HepG2 (cell line): ENCODE measurements around the gene ACYP2. TPM values are rescaled to one million over a fixed set of nuclear protein-coding genes. Genes with fewer than 3 reads are reported as not detected.
"Not testable (repeated sequence)": the region's sequence is repeated elsewhere in the genome, so short reads cannot be mapped to it uniquely, and the experiment has no call there.

ENCODE experiments used
- ATAC-seq: fragments of 200-7000 bp; cut with Tn5 transposase; 3 replicates; pipeline ENCODE4 v1.9.1; 2020; ENCODE audit warnings: mild to moderate bottlenecking, moderate library complexity
- BruUV-seq: library from RNA; stranded (reverse); fragments of 400-500 nt; replicated peaks from 2 replicates; lab custom pipeline; 2021; lab: Mats Ljungman, UMichigan
- CTCF ChIA-PET: fragments of 300-600 bp; formaldehyde crosslinking; extraction: SDS; loops from one replicate; lab custom pipeline; 2021; ENCODE audit warnings: low total read pairs, inconsistent platforms, low intra/inter-chr PET ratio; lab: Yijun Ruan, JAX
- POLR2A ChIA-PET: fragments of 350-600 bp; sonication (Branson Sonifier 250); formaldehyde crosslinking; loops from one replicate; lab custom pipeline; 2020; ENCODE audit warnings: antibody characterized with exemption, inconsistent platforms; lab: Yijun Ruan, JAX
- DNase-seq: peaks from one replicate; pipeline ENCODE4 v3.0.0-alpha.2; 2015; ENCODE audit warnings: low spot score
- FAIRE-seq: peaks from 3 replicates; lab custom pipeline; 2011; peaks lifted over from hg19 to GRCh38; lab: Jason Lieb, UNC
- H2AFZ ChIP-seq: one replicate; pipeline ENCODE4 v1.6.1; 2011; ENCODE audit warnings: low read length, inconsistent platforms
- H3K27ac ChIP-seq: fragments of 300-600 bp; 3 replicates; pipeline ENCODE4 v1.8.0; 2011; ENCODE audit warnings: mixed run types, mild to moderate bottlenecking, mixed read lengths, low read length, inconsistent platforms; ENCODE audit not compliant: insufficient read depth; ENCODE audit errors: extremely low read length
- H3K27me3 ChIP-seq, 2 experiments: fragments of 200-600 bp in 1 of 2; 2 replicates in 1 of 2; 3 replicates in 1 of 2; pipeline versions ENCODE4 v1.6.0 to v1.8.0; 2011; ENCODE audit warnings: low read length in 2 of 2, mild to moderate bottlenecking in 2 of 2, moderate library complexity in 2 of 2, inconsistent platforms in 1 of 2; ENCODE audit not compliant: insufficient read depth in 2 of 2, control insufficient read depth in 1 of 2
- H3K36me3 ChIP-seq, 2 experiments: fragments of 200-600 bp in 1 of 2; replicated peaks in 1 of 2; 2 replicates in 1 of 2; 3 replicates in 1 of 2; pipeline versions ENCODE4 v1.5.1 to v1.8.0; 2011; ENCODE audit warnings: low read length in 2 of 2, inconsistent platforms in 1 of 2; ENCODE audit not compliant: insufficient read depth in 2 of 2, control insufficient read depth in 1 of 2
- H3K4me1 ChIP-seq: 2 replicates; pipeline ENCODE4 v1.5.1; 2012; ENCODE audit warnings: low read length, inconsistent platforms; ENCODE audit not compliant: insufficient read depth
- H3K4me2 ChIP-seq: 2 replicates; pipeline ENCODE4 v1.6.0; 2011; ENCODE audit warnings: low read depth, low read length, inconsistent platforms
- H3K4me3 ChIP-seq, 3 experiments: fragments of 200-600 bp in 1 of 3; sonication (generic), shearing (Covaris generic) in 1 of 3; replicated peaks in 1 of 3; 2 replicates each; pipeline ENCODE4 v1.5.1; 2011 to 2016; ENCODE audit warnings: low read length in 3 of 3, inconsistent platforms in 2 of 3, low read depth in 2 of 3, mild to moderate bottlenecking in 2 of 3, control low read depth in 1 of 3, mixed read lengths in 1 of 3; ENCODE audit not compliant: insufficient read depth in 1 of 3
- H3K79me2 ChIP-seq: one replicate; pipeline ENCODE4 v1.6.1; 2011; ENCODE audit warnings: low read length, inconsistent platforms; ENCODE audit not compliant: insufficient read depth
- H3K9ac ChIP-seq: 2 replicates; pipeline ENCODE4 v1.6.0; 2011; ENCODE audit warnings: mild to moderate bottlenecking, low read depth, low read length, inconsistent platforms; ENCODE audit not compliant: insufficient read depth
- H3K9me3 ChIP-seq: 2 replicates; pipeline ENCODE4 v1.5.1; 2012; ENCODE audit warnings: mild to moderate bottlenecking, low read length
- H4K20me1 ChIP-seq: 2 replicates; pipeline ENCODE4 v1.6.0; 2011; ENCODE audit warnings: inconsistent platforms, mild to moderate bottlenecking, low read length, moderate library complexity; ENCODE audit not compliant: insufficient read depth
- ATF1 ChIP-seq: IDR thresholded peaks from 2 replicates; pipeline ENCODE4 v1.6.1; 2016; ENCODE audit warnings: mild to moderate bottlenecking, control low read depth
- FOXO1 ChIP-seq: sonication (generic); formaldehyde crosslinking; IDR thresholded peaks from 2 replicates; pipeline ENCODE4 v1.4.0; 2020; ENCODE audit warnings: missing genetic modification reagents
- GABPB1 ChIP-seq: IDR thresholded peaks from 2 replicates; pipeline ENCODE4 v1.6.1; 2016; ENCODE audit warnings: mild to moderate bottlenecking, missing genetic modification reagents, moderate library complexity, missing compliant biosample characterization
- MAFK ChIP-seq, 2 experiments: IDR thresholded peaks in 1 of 2; conservative IDR thresholded peaks in 1 of 2; 2 replicates each; pipeline ENCODE4 v1.6.1; 2011; ENCODE audit warnings: improper control_type of control experiment in 2 of 2, low read length in 2 of 2
- NFYC ChIP-seq: IDR thresholded peaks from 2 replicates; pipeline ENCODE4 v1.6.1; 2016; ENCODE audit warnings: missing genetic modification reagents, missing compliant biosample characterization
- SP2 ChIP-seq: sonication (generic); formaldehyde crosslinking; IDR thresholded peaks from 2 replicates; pipeline ENCODE4 v1.5.1; 2020; ENCODE audit warnings: mild to moderate bottlenecking, missing genetic modification reagents
- ZBTB38 ChIP-seq: sonication (generic); formaldehyde crosslinking; IDR thresholded peaks from 2 replicates; pipeline ENCODE4 v1.5.1; 2020; ENCODE audit warnings: mild to moderate bottlenecking, missing genetic modification reagents
- ZNF441 ChIP-seq: sonication (generic); formaldehyde crosslinking; IDR thresholded peaks from 2 replicates; pipeline ENCODE4 v1.7.0; 2021; ENCODE audit warnings: missing genetic modification reagents, borderline replicate concordance
- ZNF547 ChIP-seq: sonication (generic); formaldehyde crosslinking; IDR thresholded peaks from 2 replicates; pipeline ENCODE4 v1.5.1; 2020; ENCODE audit warnings: mild to moderate bottlenecking, missing genetic modification reagents
- ZNF737 ChIP-seq: sonication (generic); formaldehyde crosslinking; IDR thresholded peaks from 2 replicates; pipeline ENCODE4 v1.5.0; 2020; ENCODE audit warnings: missing genetic modification reagents, mild to moderate bottlenecking, borderline replicate concordance
- WGBS: methylation state at CpG from one replicate; pipeline ENCODE4 v1.1.6; 2017; ENCODE audit warnings: low lambda C conversion rate; 5-methylcytosine and 5-hydroxymethylcytosine counted together
- in situ Hi-C: cut with HindIII; loops from 2 replicates; pipeline ENCODE4 v1.10.0; 2017; ENCODE audit warnings: low pct_unique_long_range_greater_than_20kb; ENCODE audit not compliant: extremely low pct_ligation_motif_present
- intact Hi-C: fragments of 100-400 bp; cut with micrococcal nuclease; formaldehyde crosslinking; loops from one replicate; pipeline ENCODE4 v1.10.0; 2022; ENCODE audit not compliant: unreplicated experiment
- polyA plus RNA-seq, 8 experiments: library from polyadenylated mRNA; depleted of rRNA in 3 of 8; stranded (reverse) in 7 of 8; unstranded in 1 of 8; fragments of >200 nt; fragmentation: Illumina TruSeq in 4 of 8; extraction: Trizol in 4 of 8; gene quantifications; 2 replicates each; pipeline versions ENCODE4 v1.2.1 to v1.2.3, GENCODE V29; 2011 to 2016; ENCODE audit warnings: low read depth in 4 of 8, missing spikeins in 1 of 8, mixed read lengths in 1 of 8; ENCODE audit not compliant: insufficient read depth in 1 of 8
- total RNA-seq, 5 experiments: library from RNA; depleted of rRNA; stranded (reverse); fragments of >200 nt; fragmentation: Illumina TruSeq; extraction: Trizol; gene quantifications; 2 replicates each; pipeline ENCODE4 v1.2.3, GENCODE V29; 2016; ENCODE audit warnings: low read depth in 1 of 5
- TF ChIP-seq, protein P1 (sequence below): sonication (generic); formaldehyde crosslinking; IDR thresholded peaks from 2 replicates; pipeline ENCODE4 v1.4.0; 2020; ENCODE audit warnings: mild to moderate bottlenecking, missing genetic modification reagents
- TF ChIP-seq, protein P2 (sequence below): sonication (generic); formaldehyde crosslinking; IDR thresholded peaks from 2 replicates; pipeline ENCODE4 v1.4.0; 2020; ENCODE audit warnings: missing genetic modification reagents, mild to moderate bottlenecking, borderline replicate concordance

The ACYP2 gene
- total and polyA plus RNA-seq, 2 of the 13 experiments (the other 11 are each of a cell fraction or from before 2014, with no cell fraction given): 12.3 to 12.7 TPM

DNA sequence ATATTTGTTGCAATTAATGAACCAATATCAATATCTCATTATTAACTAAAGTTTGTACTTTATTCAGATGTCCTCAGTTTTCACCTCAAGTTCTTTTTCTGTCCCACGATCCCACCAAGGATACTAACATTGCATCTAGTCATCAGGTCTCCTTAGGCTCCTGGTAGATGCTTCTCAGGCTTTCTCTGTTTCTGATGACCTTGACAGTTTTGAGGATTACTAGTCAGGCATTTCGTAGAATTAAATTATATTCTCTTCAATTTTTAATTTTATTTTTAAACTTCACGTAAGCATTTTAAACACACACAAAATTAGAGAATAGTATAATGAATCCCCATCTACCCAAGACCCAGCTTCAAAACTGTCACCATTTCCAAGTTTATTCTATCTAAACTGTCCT, 5.6 kb upstream of the ACYP2 start (continued):
- TF ChIP-seq SP2: no peak
- no peak for TF ChIP-seq FOXO1
- TF ChIP-seq ZNF737: no peak
- TF ChIP-seq MAFK (conservative IDR thresholded peaks at IDR 0.05 in 1 of 2, IDR thresholded peaks at IDR 0.05 in 1 of 2; ENCODE audit: low read length in 2 of 2): peak; percentile 55 to 79; a peak in 3 of 4 replicates
- TF ChIP-seq NFYC (CRISPR knock-in tag): no peak
- no peak for TF ChIP-seq GABPB1 (CRISPR knock-in tag)
- no peak for TF ChIP-seq ZNF547 (CRISPR knock-in tag)
- TF ChIP-seq, all 625 proteins: peak for 2

DNA sequence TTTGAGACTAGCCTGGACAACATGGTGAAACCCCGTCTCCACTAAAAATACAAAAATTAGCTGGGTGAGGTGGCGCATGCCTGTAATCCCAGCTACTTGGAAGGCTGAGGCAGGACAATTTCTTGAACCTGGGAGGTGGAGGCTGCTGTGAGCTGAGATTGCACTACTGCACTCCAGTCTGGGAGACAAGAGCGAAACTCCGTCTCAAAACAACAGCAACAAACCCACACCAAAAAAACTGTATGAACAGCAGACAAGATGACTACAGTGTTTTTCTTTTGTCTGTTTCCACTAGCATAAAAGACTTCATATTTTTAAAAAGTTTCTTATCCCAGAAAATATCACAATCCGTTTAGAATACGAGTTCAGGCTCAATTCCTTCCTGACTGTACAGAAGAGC, 936 bp upstream of the ACYP2 start:
- H3K9ac ChIP-seq: peak overlapping the region; percentile 94
- CTCF ChIA-PET, FAIRE-seq, H4K20me1 ChIP-seq, H3K36me3 ChIP-seq, H3K9me3 ChIP-seq, ATAC-seq, DNase-seq, H2AFZ ChIP-seq, H3K79me2 ChIP-seq, H3K27me3 ChIP-seq, BruUV-seq: not testable (repeated sequence)
- H3K4me1 ChIP-seq: peaks cover 18% of the 10 kb centered on the region
- intact Hi-C loops (loop anchor here (2.0 kb wide), 2 partner anchors 342 to 388 kb away; partner anchors contain the start of gene SPTBN1), in situ Hi-C loops (loop anchor here (10.0 kb wide), 1 partner anchor 600 kb away; no protein-coding TSS in a partner anchor)
- H3K4me2 ChIP-seq: peak overlapping the region; percentile 82
- POLR2A ChIA-PET: interaction anchor here (0.8 to 1.9 kb wide), 5 partner anchors 7 to 145 kb away, joined by 3 to 9 read pairs (median 4); no protein-coding TSS in a partner anchor
- WGBS: 81% methylated on average over 6 of the region's 6 CpGs
- peak overlapping the region; percentile 94 for H3K27ac ChIP-seq
- H3K4me3 ChIP-seq: peak overlapping the region; percentile 73 to 78 (median 75); a peak in 4 of 6 replicates
- TF ChIP-seq ZBTB38 (CRISPR knock-in tag) (peak; percentile 31; the same call in 1 of the 2 replicates), ATF1 (CRISPR knock-in tag) (0 out of 2 replicates have a peak, but pooled peaks have one; percentile 8), ZNF441 (CRISPR knock-in tag) (peak; percentile 98)
- TF ChIP-seq, protein P1, sequence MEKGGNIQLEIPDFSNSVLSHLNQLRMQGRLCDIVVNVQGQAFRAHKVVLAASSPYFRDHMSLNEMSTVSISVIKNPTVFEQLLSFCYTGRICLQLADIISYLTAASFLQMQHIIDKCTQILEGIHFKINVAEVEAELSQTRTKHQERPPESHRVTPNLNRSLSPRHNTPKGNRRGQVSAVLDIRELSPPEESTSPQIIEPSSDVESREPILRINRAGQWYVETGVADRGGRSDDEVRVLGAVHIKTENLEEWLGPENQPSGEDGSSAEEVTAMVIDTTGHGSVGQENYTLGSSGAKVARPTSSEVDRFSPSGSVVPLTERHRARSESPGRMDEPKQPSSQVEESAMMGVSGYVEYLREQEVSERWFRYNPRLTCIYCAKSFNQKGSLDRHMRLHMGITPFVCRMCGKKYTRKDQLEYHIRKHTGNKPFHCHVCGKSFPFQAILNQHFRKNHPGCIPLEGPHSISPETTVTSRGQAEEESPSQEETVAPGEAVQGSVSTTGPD: 0 out of 2 replicates have a peak, but pooled peaks have one; percentile 1
- TF ChIP-seq, protein P2, sequence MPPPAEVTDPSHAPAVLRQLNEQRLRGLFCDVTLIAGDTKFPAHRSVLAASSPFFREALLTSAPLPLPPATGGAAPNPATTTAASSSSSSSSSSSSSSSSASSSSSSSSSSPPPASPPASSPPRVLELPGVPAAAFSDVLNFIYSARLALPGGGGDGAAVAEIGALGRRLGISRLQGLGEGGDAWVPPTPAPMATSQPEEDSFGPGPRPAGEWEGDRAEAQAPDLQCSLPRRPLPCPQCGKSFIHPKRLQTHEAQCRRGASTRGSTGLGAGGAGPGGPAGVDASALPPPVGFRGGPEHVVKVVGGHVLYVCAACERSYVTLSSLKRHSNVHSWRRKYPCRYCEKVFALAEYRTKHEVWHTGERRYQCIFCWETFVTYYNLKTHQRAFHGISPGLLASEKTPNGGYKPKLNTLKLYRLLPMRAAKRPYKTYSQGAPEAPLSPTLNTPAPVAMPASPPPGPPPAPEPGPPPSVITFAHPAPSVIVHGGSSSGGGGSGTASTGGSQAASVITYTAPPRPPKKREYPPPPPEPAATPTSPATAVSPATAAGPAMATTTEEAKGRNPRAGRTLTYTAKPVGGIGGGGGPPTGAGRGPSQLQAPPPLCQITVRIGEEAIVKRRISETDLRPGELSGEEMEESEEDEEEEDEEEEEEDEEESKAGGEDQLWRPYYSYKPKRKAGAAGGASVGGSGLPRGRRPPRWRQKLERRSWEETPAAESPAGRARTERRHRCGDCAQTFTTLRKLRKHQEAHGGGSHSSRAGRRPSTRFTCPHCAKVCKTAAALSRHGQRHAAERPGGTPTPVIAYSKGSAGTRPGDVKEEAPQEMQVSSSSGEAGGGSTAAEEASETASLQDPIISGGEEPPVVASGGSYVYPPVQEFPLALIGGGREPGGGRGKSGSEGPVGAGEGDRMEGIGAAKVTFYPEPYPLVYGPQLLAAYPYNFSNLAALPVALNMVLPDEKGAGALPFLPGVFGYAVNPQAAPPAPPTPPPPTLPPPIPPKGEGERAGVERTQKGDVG (CRISPR knock-in tag): 0 out of 2 replicates have a peak, but pooled peaks have one; percentile 37
